HG03354 (cell line): ENCODE data around the gene PALM3.

ENCODE experiments used
- ATAC-seq: cut with Tn5 transposase; IDR thresholded peaks from one replicate; pipeline ENCODE4 v1.9.1; 2021; ENCODE audit warnings: mild to moderate bottlenecking; ENCODE audit not compliant: unreplicated experiment, poor library complexity, severe bottlenecking

PALM3 gene

GRCh38 chr19:14061751-14062557 is at the start of gene PALM3:
Gene PALM3, minus strand, starts transcription at chr19:14062076. Its CDS starts 96 bp downstream, at chr19:14061980.
- no peak for ATAC-seq

GRCh38 chr19:14111486-14111885 is 49.6 kb upstream of the PALM3 start:
- ATAC-seq = no peak

- no peak for ATAC-seq
Measured at GRCh38 chr19:14110650-14111049, 48.8 kb upstream of the PALM3 start.

GRCh38 chr19:14107581-14108461 is 45.9 kb upstream of the PALM3 start:
- no peak for ATAC-seq

GRCh38 chr19:14106840-14107239 is 45.0 kb upstream of the PALM3 start:
- no peak for ATAC-seq

GRCh38 chr19:14105680-14106079 is 43.8 kb upstream of the PALM3 start:
- no peak for ATAC-seq

GRCh38 chr19:14103310-14103709 is 41.4 kb upstream of the PALM3 start:
- ATAC-seq = no peak

- ATAC-seq = no peak
Measured at GRCh38 chr19:14102756-14103155, 40.9 kb upstream of the PALM3 start.

- ATAC-seq = no peak
Measured at GRCh38 chr19:14102102-14102696, 40.3 kb upstream of the PALM3 start.

GRCh38 chr19:14101003-14101545 is 39.2 kb upstream of the PALM3 start:
- ATAC-seq = no peak

GRCh38 chr19:14097532-14098151 is 35.8 kb upstream of the PALM3 start:
- no peak for ATAC-seq

- no peak for ATAC-seq
Measured at GRCh38 chr19:14096272-14096992, 34.6 kb upstream of the PALM3 start.

GRCh38 chr19:14094854-14095253 is 33.0 kb upstream of the PALM3 start:
- ATAC-seq = no peak

GRCh38 chr19:14093117-14093823 is 31.4 kb upstream of the PALM3 start:
- ATAC-seq = no peak

- ATAC-seq = peak; percentile 21
Measured at GRCh38 chr19:14091813-14092462, 30.1 kb upstream of the PALM3 start.

- ATAC-seq = peak; percentile 43
Measured at GRCh38 chr19:14091081-14091812, 29.4 kb upstream of the PALM3 start.

GRCh38 chr19:14090509-14091080 is 28.7 kb upstream of the PALM3 start, which contains the start of gene SAMD1:
Gene SAMD1, minus strand, starts transcription at chr19:14090751.
- peak; percentile 46 for ATAC-seq
